ENCODE measurements around the gene NSD2.

NSD2 gene

DNA sequence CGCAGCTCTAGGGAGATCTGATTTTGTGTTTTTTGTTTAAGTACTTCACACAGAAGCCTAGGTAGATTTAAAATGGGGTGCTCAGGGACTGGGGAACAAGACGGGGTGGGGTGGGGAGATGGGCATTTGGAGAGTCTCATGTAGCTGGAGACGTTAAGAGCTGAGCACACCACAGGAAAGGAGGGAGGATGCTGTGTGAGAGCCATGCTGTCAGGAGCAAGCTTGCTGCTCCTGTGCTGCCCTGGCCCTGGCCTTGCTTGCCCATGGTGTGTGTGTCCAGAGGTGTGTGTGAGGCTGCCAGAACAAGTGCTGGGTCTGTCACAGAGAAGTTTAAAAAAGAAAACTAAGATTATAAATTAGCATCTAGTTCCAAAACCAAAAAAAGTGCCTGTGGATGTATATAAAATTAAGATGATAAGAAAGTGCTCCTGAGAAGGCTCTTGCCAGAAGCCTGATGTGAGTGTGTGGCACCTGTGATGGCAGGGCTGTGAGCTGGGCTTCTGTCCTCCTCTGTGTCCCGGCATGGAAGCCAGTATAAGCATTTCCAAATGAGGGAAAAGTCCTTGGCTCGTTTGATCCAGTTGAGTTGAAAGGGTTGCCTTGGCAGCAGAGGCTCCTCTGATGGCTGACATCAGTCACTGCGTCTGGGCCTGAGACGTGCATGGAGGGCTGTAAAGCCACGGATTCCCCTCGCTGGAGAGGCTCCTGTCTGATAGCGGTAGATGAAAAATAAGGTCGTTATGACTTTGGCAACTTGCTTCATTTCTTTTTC is 74.1 kb downstream of the NSD2 start:
- no peak for DNase-seq (ENCODE audit: low spot score)

DNA sequence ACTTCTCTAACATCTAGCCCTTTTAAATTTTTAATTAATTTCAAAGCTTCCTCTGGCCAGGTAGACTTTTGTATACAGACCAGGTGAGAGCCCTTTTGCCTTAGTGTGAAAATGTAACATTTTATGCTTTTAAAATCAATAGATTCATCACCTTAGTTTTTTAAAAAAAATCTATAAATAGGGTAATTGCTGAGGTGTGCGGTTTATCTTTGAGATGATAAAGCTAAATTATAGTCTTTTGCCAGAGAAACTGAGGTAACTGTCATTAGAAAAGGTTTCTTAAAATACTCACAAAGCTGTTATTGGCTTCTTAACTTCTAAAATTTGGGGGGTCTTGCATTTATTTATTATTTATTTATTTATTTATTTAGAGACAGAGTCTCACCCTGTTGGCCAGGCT is 74.7 kb downstream of the NSD2 start:
- DNase-seq (ENCODE audit: low spot score), result no peak

DNA sequence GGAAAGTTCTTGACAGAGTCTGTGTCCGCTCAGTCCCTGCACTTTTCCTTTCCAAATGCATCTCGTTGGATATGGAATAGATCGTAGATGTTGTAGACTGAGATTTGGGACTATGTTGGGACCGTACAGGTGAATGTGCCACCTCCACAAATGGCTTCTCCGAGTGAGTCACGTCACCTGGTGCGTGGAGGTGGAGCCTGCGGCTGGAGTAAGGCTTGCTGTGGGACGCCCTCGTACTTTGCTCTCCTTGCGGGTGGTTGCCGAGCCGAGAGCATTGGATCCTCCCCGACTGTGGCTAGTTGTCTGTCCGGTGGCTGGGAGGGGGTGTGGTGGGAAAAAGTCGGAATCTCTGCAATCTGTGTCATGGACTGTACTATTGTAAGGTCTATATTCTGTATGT is 77.0 kb downstream of the NSD2 start:
- no peak for DNase-seq (ENCODE audit: low spot score)

DNA sequence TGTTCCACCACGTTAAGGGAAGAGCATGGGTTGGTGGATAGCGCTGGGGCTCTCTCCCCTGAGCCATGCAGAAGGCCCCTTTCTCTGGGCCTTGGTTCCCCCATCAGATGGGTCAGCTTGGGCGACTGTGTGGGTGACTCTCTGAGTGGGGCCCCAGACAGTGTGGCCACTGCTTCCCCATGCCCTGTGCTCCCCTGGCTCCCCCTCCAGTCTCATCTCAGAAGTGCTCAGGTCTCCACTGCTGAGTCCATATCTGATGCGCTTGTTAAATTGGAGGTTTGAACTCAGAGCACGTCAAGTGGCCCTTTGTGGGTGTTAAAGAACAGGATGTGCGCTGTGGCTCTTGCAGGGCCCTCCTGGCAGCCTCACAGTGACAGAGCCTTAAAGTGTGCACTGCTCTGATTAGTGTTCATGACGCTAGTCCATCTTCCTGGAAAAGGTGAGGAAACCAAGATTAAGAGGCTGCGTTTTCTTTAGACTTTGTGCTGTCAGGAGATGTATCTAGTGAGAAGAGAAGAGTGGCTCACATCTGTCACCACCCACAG is 77.8 kb downstream of the NSD2 start:
- no peak for DNase-seq (ENCODE audit: low spot score)

DNA sequence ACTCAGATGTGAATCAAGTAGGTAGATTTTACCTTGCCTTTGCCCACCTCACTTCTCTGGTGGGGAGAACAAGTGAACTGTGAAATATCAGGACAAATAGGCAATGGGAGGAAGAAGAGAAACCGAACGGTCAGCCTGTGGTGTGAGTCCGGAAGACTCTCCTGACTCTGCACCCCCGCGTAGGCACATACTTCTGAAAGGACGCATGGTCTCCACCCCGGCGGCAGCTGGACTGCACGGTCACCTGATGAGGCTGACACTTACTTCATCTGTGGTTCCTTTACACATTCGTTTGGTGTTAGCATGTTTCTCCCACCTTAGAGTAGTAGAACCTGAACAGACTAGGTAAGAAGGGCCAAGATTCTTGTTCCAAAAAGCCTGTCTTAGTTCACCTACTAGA is 79.2 kb downstream of the NSD2 start:
- no peak for DNase-seq (ENCODE audit: low spot score)

DNA sequence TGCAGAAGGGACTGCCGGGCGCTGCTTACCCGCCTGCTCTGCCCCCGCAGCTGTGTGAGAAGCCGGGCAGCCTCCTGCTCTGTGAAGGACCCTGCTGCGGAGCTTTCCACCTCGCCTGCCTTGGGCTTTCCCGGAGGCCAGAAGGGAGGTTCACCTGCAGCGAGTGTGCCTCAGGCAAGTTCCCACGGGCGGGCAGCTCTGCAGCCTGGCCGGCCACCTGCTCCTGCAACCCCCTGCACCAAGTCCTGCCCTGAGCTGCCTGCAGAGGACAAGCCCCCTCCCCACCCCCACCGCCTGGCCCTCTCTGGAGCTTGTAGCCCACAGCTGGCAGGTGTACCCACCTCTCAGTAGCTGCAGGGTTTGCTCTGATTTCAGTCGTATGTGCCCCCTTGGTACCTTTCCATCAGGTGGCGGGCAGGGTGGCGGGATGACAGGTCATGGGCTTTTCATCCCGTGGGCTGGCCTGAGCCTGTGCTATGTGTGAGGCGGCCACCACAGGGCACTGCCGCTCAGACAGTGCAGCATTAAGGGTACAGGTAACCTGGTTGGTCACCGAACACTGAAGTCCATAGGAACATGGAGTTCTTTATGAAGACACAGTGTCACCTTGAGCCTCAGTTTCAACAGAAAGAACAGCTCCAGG is 81.0 kb downstream of the NSD2 start:
- peak; percentile 43 for DNase-seq (ENCODE audit: low spot score)

DNA sequence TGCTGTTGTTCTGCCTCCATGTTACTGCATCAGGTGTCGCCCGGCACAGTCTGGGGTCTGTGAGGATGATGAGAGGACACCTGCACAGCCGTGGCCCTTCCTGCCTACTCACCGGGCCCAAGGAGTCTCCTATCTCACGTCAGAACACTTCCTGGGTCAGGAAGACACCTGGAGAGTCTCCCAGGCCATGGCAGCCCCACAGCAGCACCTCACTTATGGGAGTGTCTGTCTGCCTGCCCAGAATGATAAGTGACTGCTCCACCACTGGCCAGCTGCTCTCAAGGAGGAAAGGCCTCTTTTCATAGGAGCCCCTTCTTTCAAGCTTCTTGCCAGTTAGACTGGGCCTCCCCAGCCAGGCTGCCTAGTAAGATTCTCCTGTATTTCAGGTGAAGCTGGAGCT is 81.5 kb downstream of the NSD2 start:
- DNase-seq (ENCODE audit: low spot score), result no peak

DNA sequence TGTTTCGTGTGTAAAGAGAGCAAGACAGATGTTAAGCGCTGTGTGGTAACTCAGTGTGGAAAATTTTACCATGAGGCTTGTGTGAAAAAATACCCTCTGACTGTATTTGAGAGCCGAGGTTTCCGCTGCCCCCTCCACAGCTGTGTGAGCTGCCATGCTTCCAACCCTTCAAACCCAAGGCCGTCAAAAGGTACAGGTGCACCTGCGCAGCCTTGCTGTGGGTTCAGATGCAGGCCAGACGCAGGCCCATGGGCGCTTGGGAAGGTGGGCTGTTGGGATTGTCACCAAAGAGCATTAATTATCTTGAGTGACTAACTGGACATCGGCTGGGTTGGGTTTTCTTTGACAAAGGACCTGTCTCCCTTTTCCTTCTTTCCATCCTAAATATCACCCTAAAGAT is 82.1 kb downstream of the NSD2 start:
- DNase-seq (ENCODE audit: low spot score), result no peak

DNA sequence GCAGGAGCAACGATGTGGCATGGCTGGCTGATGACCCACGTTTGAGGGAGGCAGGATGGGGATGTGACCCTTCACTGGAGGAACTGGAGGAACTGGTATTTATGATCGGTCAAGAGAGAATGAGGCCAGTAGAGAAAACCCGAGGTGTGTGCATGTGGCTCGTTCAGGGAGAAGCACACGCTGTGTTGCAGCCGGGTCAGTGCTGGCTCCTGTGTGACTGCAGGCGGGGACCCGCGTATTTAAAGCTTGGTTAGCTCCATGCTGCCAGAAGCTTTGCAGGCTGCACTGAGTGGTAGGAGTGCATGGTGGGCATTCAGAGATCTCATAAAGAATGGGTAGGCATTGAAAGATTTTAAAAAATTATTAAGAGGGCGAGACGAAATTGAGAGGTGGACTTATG is 85.4 kb downstream of the NSD2 start:
- peak; percentile 38 for DNase-seq (ENCODE audit: low spot score)

DNA sequence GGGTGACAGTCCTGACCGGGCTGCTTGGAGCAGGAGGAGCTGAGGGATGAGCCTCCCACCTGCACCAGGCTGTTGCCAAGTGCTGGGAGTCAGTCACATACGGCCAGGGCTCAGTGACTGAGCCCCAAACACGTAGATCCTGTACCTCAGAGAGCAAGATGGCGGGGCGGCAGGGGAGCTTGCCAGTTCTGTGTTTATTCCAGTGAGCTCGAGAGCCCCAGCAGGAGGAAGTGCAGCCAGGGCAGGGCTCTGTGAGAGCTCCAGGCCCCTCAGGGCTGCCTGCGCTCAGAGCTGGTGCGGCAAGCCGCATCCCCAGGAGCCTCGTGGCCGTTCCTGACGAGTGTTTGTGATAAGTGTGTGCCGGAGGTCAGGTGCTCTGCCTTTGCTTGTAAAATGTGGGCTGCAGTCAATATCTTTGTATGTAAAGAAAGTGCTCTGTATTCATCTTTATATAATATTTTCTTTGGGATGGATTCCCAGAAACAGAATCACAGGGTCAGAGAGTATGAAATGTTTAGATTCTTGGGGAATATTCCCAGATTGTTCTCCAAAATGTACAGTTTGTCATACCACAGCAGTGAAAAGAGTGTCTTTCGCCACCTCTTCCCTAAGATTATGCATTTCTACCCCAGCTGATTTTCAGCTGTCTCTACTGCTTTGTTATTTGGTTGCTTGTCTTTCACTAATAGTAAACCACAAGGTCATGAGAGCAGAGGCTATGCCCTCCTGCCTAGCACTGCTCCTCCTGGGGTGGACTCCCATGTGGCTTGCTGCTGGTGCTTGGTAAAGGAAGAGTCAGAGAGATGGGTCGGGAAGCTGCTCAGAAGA is 87.3 kb downstream of the NSD2 start:
- DNase-seq (ENCODE audit: low spot score), result peak; percentile 54

DNA sequence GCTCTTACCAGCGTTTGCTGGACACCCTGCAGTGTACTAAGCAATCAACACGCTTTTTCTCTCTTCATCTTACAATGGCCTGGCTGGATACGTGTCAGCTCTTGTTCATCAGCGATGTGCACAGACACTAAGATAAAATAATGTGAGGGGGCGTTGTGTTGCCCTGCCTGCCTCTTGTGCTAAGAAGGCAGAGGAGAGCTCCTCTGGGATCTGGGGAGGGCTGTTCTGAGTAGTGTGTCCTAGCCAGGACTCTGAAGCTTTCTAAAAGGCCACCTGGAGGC is 87.9 kb downstream of the NSD2 start:
- peak; percentile 32 for DNase-seq (ENCODE audit: low spot score)

DNA sequence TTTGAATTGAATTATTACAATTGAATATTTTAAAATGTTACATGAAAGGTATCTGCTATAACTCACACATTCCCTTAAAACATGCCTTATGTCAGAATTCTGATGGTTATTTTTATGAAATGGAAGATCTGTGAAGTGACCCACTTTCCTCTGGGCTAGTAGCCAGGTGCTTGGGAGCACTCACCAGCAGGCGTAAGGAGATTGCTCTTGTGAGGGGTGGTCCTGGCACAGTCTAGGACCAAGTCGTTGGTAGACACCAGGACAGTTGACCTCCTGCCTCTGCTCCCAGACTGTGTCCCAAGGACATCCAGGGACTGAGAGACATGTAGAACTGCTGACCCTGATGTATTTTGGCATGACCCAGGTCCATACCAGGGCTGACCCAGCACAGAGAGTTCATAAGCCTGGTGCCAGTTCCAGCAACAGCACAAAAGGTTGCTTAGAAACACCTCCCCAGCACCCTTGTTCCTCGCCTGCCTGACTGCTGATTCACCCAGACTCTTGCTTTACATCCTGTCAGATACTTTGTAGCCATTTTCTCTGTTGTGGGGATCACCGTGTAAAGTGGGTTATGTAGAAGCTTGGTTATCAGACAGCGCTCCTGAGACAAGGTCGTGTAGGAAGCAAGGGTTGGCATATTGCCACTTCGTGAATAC is 89.1 kb downstream of the NSD2 start:
- peak; percentile 56 for DNase-seq (ENCODE audit: low spot score)

DNA sequence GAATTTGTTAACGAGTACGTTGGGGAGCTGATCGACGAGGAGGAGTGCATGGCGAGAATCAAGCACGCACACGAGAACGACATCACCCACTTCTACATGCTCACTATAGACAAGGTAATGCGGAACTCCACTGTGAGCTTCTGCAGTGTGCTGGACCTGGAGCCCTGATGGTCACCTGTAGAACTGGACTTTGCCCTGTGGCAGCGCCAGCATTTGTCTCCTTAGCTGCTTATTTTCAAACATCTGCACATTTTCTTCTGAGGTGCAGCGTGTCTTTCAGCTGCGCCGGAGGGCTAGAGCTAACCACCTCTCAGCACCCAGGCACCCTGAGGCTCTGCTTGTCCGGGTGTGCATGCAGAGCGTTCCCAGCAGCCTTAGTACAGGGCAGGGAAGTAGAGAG is 89.8 kb downstream of the NSD2 start:
- DNase-seq (ENCODE audit: low spot score), result no peak

DNA sequence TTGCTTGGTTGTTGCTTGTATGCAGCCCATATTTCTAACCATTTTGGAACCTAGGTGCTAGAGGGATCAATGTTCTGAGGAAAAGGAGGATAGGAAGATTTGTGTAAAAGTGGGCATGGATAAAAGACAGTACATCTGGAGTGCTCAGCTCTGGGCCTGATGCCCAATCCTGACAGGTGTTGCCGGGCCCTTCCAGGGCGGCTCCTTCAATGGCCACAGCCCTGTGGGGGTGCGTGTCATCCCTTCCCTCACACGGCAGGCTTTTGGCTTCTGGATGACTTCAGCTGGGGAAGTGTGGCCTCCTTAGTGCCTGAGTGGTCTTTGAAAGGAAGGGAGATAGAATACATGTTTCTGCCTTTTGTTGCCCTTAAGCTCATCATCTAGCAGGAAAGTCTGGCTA is 90.4 kb downstream of the NSD2 start:
- DNase-seq (ENCODE audit: low spot score), result no peak

DNA sequence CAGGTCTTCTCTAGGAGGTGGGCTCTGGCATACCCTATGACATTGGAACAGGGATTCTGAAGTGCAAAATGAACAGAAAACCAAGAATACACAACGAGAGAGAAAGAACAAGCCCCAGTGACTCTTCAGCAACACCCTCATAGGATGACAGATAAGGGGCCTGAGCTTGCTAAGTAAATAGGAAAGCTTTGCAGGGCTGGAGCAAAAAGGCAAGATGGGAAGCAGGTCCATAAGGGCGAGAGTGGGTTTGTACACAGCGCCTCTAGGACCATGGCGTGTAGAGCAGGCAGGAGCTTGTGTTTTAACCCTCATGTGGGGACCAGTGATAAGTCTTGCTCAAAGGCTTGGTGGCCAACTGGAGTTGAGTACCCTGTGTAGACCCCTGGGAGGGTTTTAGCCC is 91.8 kb downstream of the NSD2 start:
- no peak for DNase-seq (ENCODE audit: low spot score)

DNA sequence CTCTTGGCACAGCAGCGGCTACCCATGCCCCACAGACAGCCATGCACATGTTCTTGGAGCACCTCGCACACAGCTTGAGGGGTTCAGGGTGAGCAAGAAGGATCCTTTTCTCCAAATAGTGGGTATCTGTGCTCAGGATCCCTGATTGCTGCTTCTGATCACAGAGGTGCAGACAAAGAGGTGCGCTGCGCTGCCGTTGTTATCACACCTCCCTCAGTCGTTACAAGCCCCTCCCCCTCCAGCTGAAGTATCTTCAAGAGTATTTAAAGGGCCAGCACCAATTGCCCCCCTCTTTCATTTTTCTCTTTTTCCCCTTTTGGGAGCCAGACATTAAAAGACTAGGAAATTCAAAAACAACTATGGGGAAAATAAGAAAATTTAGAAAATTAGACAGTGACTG is 93.2 kb downstream of the NSD2 start:
- no peak for DNase-seq (ENCODE audit: low spot score)

DNA sequence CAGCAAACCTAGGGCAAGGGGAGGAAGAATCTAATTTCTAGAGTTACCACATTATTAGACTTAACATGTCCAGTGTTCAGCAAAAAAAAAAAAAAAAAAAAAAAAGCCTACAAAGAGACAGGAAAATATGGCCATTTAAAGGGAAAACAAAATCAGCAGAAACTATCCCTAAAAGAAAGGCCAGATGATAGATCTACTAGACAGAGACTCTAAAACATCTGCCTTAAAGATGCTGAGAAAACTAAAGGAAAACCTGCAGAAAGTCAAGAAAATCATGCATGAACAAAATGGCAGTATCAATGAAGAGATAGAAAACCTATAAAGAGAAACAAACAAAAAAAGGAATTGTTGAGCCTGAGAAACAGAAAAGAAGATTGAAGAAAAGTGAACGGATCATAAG is 93.8 kb downstream of the NSD2 start:
- DNase-seq (ENCODE audit: low spot score), result no peak

DNA sequence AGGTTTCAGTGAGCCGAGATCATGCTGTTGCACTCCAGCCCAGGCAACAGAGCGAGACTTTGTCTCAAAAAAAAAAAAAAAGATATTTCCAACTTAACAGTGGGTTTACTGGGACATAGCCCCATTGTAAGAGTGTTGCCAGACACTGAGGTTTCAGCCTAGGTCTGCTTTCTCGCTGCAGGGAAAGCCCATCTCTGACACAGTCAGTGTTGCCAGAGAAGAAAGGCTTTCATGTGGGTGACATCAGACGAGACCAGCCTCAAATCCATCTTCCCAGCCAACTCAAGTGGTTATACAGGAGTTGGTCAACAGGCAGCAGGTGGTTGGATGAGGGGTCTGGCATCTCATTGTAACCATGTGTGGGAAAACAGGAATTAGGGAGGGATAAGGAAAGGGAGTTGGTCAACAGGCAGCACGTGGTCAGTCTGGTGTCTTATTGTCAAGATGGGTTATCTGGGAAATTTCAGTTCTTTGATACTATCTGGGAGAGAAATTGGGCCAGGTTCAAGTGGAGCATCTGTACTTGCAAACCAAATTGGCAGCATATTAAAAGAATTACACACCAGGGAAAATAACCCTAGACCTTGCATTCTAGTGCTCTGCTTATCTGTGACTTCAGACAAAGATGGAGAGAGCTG is 96.4 kb downstream of the NSD2 start:
- peak; percentile 75 for DNase-seq (ENCODE audit: low spot score)

DNA sequence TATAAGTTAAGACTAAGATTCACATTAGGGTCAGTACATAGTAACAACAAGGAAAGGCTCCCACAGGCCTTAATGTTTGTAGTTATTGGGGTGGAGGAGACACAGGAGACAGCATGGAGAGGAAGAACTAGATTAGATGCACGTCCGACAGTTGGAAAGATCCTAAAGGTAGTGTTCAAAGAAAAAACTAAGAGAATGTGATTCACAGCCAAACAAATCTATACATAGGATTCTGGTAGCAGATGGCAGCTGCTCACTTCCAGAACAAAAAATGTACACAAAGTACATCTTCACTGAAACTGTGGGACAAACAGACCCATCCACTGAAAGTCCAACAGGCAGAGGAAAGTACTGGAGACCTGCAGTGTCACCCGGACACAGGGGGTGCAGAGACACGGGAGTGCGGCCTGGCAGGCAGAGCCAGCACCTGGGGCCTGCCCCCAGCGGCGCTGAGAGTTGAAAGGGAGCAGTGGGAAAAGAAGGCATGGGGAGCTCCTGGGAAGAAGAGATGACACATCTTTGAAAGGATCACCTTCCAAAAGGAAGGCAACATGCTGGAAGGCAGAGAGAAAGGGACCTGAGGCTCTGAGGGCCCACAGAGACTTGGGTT is 97.6 kb downstream of the NSD2 start:
- no peak for DNase-seq (ENCODE audit: low spot score)

DNA sequence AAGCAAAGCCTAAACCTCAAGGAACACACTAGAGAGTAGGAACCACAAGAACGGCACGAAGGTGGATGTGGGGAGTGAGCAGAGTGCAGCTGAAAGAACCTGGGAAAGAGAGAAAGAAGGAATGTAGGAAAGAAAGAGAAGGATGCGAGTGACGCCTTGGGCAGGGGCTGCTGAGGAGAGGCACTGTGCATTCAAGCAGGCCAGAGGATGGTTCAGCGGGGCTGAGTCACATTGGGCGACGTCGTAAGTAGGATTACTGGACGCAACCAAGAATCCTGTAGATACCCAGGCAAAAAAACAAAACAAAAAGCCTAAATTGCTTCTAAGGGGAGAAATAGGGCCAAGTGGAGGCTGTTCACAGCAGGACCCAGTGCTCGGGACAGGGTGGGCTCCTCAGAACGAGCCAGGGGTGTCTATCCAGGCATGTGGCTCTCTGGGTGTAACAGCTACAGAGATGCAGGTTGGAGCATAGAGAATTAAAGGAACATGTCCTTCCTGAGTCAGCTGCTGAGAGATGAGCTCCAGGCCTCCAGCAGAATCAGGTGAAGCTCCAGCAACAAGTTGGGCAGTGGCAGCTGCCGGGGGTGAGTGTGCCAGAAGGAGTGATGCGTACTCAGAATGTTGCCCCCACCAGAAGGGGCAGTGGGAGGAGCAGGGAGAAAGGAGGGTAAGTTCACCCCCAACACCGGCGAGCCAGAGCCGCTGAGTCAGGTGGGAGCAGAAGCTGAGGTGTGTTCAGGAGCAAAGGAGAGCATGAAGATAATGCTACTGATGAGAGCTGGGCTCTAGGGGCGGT is 98.9 kb downstream of the NSD2 start:
- DNase-seq (ENCODE audit: low spot score), result no peak

DNA sequence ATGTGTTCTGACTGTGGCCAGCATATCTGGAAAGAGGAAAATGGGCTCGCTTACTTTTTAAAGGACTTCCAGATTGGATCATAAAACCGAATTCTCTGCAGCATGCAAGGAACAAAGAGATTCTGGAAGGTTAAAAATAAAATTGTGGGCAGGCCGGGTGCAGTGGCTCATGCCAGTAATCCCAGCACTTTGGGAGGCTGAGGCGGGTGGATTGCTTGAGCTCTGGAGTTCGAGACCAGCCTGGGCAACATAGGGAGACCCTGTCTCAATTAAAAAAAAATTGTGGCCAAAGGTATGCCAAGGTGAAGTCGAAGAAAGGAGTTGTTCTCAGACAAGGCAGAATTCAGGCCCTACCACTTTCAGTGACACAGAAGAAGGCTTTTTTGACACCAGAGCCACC is 99.7 kb downstream of the NSD2 start:
- DNase-seq (ENCODE audit: low spot score), result no peak

Data from cerebellar cortex (tissue), 1 donor.